ENCODE measurements around the gene COQ10A.

GRCh38 chr12:56229082-56229481 lies 37.7 kb upstream of the COQ10A start:
- TF ChIP-seq RAD51 (IDR thresholded peaks at IDR 0.05; ENCODE audit: borderline replicate concordance, low read depth) (no peak), ETS1 (conservative IDR thresholded peaks at IDR 0.05; ENCODE audit: control insufficient read depth, low read depth, low read length) (no peak), CBX3 (IDR thresholded peaks at IDR 0.05; ENCODE audit: borderline replicate concordance in 1 of 2, low read length in 2 of 2) (no peak)

Data from K562 (cell line).